T-helper 1 cell treated with Interleukin-12 subunit alpha and Interleukin-12 subunit beta and Interleukin-4 antibody, amounts not matched to agents 30 μg/mL and 1 μg/mL, for 36 hours (primary cell): ENCODE results near the gene ATP4A.
A peak's percentile ranks its signal among the peaks of the same experiment; 100 is the strongest.

Experiments
- H3K27ac Mint-ChIP-seq: one replicate; pipeline ENCODE4 v1.8.0; 2021; ENCODE audit warnings: mild to moderate bottlenecking, mixed read lengths
- H3K27me3 Mint-ChIP-seq: one replicate; pipeline ENCODE4 v1.8.0; 2021; ENCODE audit warnings: low read depth, mixed read lengths
- H3K36me3 Mint-ChIP-seq: one replicate; pipeline ENCODE4 v1.8.0; 2021; ENCODE audit warnings: low read depth, mixed read lengths
- H3K4me1 Mint-ChIP-seq: one replicate; pipeline ENCODE4 v1.8.0; 2021; ENCODE audit warnings: low read depth, mixed read lengths
- H3K4me3 Mint-ChIP-seq: one replicate; pipeline ENCODE4 v1.8.0; 2021; ENCODE audit warnings: mild to moderate bottlenecking, moderate library complexity, mixed read lengths
- H3K9me3 Mint-ChIP-seq: one replicate; pipeline ENCODE4 v1.8.0; 2021; ENCODE audit warnings: mixed read lengths

Gene ATP4A

DNA sequence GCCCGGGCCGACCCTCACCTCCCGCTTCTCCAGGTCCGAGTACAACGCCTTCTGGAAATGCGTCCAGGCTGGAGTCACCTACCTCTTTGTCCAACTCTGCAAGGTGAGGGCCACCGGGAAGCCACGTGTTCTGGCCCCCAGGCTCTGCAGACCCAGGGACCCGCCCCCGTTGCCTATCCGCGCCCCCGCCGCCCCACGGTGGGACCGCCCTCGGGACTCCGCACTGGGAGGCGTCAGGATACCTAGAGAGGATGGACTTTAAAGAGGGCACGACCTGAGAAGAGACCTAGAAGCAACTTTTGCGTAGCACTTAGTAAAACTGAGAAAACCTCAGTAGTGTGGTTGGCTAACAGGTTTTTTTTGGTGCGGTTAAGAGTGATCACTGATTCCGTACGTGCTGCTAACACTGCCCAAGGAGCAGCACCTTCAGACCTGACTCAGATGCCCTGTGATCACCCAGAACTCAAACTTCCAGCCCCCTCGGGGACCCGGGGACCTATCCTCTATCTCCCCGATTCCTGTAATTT lies 17.5 kb downstream of the ATP4A start:
- H3K9me3 Mint-ChIP-seq = no peaks in the 10 kb centered on the region
- peaks cover 7% of the 10 kb centered on the region for H3K36me3 Mint-ChIP-seq
- H3K4me1 Mint-ChIP-seq = peaks cover 22% of the 10 kb centered on the region
- peak overlapping the region; percentile 88 for H3K27ac Mint-ChIP-seq
- H3K4me3 Mint-ChIP-seq = peak overlapping the region; percentile 92
- no peaks in the 10 kb centered on the region for H3K27me3 Mint-ChIP-seq

DNA sequence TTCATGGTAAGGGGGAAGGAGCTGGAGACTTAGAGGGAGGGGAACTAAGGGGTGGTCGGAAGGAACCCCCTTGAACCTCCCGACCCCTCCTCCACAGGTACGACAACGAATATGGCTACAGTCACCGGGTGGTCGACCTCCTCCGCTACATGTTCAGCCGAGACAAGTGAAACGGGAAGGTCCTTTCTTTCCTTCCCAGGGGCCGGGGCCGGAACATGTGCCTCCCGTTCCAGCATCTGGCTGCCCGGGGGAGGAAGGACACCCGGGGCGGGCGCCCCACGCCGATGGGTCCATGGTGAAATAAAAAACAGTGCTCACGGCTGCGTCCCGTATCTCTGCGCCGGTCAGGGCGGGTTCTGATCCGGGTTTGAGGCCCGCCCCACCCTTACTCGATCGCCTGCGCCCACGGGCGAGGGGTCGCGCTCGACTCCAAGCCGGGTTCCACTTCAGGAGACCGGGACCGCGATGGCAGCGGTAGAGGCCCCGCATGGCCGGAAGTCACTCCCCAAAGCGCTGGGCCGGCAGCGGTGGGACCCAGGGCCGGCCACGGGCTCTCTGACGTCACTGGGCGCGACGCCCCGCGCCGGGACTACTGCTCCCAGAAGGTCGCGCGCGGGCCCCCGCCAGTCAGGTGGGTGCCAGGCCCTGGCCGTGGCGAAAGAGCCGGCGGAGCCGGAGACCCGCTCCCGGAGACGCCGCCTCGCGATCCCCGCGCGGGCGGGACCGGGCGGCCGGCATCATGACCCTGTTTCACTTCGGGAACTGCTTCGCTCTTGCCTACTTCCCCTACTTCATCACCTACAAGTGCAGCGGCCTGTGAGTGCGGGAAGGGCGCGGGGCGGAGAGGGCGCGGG lies 18.2 kb downstream of the ATP4A start, which contains the start of gene TMEM147:
Gene TMEM147, plus strand, starts transcription at position 626 of the 854 bp plus-strand sequence. Its CDS starts 114 bp downstream, at position 740.
- H3K27me3 Mint-ChIP-seq = no peaks in the 10 kb centered on the region
- H3K4me1 Mint-ChIP-seq = peaks cover 22% of the 10 kb centered on the region
- H3K36me3 Mint-ChIP-seq = peaks cover 9% of the 10 kb centered on the region
- no peaks in the 10 kb centered on the region for H3K9me3 Mint-ChIP-seq
- H3K27ac Mint-ChIP-seq = peak within 1 kb of the TSS; percentile 88
- peak within 1 kb of the TSS; percentile 92 for H3K4me3 Mint-ChIP-seq

DNA sequence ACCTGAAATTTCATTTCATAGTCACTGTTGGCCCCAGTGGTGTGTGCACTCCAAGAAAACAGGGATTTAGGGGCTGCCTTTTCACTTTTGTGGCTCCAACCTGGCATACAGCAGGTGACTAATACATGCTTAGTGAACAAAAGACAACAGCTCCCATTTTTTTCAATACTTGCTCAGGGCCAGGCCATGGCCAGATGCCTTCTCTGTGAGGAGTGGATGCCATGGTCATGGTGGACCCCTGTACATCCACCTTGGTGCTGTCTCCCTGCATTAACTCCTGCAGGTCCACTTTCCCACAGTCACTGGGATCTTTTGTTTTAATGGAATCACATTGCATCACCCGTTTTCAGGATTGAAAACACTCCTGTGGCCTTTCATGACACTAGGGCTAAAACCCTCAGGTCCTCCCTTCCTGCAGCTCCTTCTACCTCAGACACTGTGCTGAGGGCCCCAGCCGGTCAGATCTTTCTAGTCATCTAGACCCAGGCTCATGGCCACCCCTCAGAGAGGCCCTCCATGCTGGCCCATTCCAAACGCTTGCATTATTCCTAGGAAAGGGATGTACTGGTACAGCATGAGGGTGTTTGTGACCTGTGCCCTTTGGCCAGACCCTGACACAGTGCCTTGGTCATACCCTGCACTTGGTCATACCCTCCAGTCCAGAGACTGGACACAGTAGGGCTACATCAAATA lies 19.2 kb downstream of the ATP4A start:
- H3K36me3 Mint-ChIP-seq = peaks cover 10% of the 10 kb centered on the region
- H3K27me3 Mint-ChIP-seq = no peaks in the 10 kb centered on the region
- H3K27ac Mint-ChIP-seq = no peak overlapping the region
- H3K9me3 Mint-ChIP-seq = no peaks in the 10 kb centered on the region
- peaks cover 22% of the 10 kb centered on the region for H3K4me1 Mint-ChIP-seq
- peak overlapping the region; percentile 85 for H3K4me3 Mint-ChIP-seq

DNA sequence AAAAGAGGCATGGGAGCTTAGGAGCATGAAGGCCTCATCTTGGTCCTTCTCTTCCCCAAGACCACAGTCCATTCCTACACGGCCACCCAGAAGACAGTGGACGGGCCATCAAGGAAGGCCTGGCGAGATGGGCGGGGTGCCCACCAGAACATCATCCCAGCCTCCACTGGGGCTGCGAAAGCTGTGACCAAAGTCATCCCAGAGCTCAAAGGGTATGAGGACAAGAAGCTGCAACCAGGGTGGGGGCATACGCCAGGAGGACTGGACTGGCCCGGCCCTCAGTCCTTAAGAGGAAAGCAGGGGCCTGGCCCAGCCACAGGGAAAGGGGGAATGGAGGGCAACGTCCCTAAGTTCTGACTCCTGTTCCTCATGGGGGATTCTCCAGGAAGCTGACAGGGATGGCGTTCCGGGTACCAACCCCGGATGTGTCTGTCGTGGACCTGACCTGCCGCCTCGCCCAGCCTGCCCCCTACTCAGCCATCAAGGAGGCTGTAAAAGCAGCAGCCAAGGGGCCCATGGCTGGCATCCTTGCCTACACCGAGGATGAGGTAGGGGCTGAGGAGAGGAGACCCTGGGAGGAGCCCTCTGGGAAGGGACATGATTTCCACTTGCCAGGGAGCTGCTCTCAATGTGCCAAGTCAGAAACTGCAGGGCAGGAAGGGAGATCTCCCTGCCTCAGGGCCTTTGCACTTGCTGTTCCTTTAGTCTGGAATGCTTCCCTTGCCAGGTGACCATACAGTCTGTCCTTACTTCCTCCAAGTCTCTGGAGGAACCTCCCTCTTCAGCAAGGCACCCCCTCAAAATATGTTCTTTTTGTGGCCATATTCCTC lies 20.0 kb downstream of the ATP4A start:
- Mint-ChIP-seq H3K36me3 (peaks cover 10% of the 10 kb centered on the region), H3K27me3 (no peaks in the 10 kb centered on the region), H3K27ac (no peak overlapping the region), H3K4me3 (no peak overlapping the region), H3K4me1 (peaks cover 19% of the 10 kb centered on the region), H3K9me3 (no peaks in the 10 kb centered on the region)

DNA sequence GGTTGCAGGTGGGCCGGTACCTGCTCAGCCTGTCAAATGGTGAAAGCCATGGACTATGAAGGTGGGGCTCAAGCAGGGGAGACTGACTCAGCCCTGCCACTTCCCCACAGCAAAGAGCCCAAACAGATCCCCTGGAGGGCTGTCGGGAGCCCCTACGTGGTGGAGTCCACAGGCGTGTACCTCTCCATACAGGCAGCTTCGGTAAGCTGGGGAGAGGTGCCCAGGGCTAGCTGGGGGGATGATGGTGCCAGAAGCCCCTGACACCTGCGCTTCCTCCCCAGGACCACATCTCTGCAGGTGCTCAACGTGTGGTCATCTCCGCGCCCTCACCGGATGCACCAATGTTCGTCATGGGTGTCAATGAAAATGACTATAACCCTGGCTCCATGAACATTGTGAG lies 21.2 kb downstream of the ATP4A start:
- H3K27ac Mint-ChIP-seq = no peak overlapping the region
- no peaks in the 10 kb centered on the region for H3K9me3 Mint-ChIP-seq
- H3K4me1 Mint-ChIP-seq = peaks cover 17% of the 10 kb centered on the region
- H3K36me3 Mint-ChIP-seq = peaks cover 7% of the 10 kb centered on the region
- H3K27me3 Mint-ChIP-seq = no peaks in the 10 kb centered on the region
- no peak overlapping the region for H3K4me3 Mint-ChIP-seq

DNA sequence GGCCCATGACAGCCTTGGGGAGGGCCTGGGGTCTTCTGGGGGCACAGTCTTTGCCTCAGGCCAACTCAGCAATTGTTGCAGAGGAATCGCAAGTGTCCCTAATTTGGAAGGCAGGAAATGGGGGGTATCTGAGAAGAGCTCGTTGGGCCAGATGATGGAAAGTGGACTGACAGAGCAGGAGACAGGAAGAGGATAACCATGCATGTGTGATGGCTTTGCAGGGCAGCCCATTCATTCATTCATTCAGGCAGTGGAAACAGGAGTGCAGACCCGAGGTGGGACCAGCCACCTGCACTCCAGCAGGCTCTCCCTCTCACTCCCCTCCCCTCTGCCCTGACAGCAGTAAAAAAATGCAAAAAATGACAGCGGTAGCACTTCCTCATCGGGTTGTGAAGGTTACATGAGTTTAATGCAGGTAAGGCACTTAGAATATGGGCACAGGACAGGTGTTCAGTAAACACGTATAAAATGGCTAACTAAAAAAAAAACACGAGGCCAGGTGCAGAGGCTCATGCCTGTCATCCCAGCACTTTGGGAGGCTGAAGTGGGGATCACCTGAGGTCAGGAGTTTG lies 23.0 kb downstream of the ATP4A start:
- H3K36me3 Mint-ChIP-seq = peaks cover 2% of the 10 kb centered on the region
- no peak overlapping the region for H3K27ac Mint-ChIP-seq
- H3K4me1 Mint-ChIP-seq = peaks cover 7% of the 10 kb centered on the region
- no peaks in the 10 kb centered on the region for H3K9me3 Mint-ChIP-seq
- no peak overlapping the region for H3K4me3 Mint-ChIP-seq
- no peaks in the 10 kb centered on the region for H3K27me3 Mint-ChIP-seq

DNA sequence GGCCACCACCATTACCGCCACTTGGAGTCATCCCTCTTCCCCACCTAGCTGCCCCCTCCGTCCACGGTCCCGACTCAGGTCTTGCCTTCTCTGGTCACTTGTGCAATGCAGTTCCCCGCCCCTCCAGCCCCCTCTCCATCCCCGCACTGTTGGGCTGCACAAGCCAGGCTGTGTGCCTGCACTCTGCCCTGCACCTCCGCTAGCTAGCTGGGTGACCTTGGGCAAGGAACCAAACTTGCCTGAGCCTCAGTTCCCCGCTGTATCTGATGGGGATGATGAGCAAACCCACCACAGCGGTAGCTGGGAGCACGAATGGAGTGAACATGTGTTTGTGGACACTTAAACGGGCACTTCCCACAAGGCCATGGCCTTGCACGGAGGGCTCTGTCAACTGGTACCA lies 23.6 kb downstream of the ATP4A start:
- Mint-ChIP-seq H3K27me3 (no peaks in the 10 kb centered on the region), H3K4me3 (no peak overlapping the region), H3K27ac (no peak overlapping the region), H3K9me3 (no peaks in the 10 kb centered on the region), H3K4me1 (peaks cover 6% of the 10 kb centered on the region), H3K36me3 (peaks cover 2% of the 10 kb centered on the region)

DNA sequence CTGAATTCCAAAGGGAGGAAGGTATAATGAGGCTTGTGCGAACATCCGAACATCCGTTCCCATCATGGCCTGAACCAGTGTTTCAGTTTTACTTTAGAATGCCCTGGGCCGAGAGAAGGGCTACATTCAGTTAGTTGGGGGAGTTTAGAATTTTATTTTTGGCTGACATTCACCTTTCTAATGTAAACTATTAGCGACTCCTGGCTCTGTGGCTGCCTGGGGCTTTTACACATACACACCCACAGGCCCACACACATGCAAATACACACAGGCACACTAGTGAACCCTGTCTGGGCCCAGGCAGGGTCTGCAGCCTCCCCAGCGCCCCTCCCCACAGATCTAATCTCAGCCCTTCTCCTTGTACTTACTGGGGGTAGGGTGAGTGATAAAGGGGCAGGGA lies 24.1 kb downstream of the ATP4A start:
- Mint-ChIP-seq H3K27ac (no peak overlapping the region), H3K9me3 (no peaks in the 10 kb centered on the region), H3K27me3 (no peaks in the 10 kb centered on the region), H3K4me3 (no peak overlapping the region), H3K36me3 (peaks cover 2% of the 10 kb centered on the region), H3K4me1 (peaks cover 2% of the 10 kb centered on the region)

DNA sequence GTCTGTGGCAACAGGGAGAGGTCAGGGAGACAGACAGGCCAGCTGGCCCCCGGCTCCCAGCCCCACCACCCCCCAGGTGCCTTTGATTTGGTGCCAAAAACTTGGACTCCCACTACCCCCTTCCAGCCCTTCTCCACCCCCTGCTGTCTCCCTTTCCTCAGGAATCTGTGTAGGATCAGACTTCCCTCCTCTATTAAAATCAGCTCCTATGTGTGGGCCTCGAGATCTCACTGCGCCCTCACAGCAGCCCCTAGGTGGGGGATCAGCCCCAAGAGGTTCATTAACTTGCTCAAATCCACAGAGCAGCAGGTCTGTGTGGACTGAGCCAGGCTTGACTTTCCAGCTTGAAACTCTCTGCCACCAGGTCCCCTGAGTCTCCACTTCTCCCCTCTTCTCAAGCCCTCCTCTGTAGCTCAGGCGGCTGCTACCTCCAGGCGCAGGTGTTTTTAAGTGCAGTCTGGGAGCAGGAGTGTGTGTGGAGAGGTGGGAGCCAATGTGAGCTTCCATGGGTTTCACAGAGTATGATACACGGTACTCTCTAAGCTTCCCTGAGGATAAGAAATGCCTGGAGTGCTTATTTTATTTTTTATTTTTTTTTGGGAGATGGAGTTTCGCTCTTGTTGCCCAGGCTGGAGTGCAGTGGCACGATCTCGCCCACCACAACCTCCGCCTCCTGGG lies 28.5 kb downstream of the ATP4A start:
- no peaks in the 10 kb centered on the region for H3K9me3 Mint-ChIP-seq
- H3K27me3 Mint-ChIP-seq = peaks cover 21% of the 10 kb centered on the region
- H3K36me3 Mint-ChIP-seq = no peaks in the 10 kb centered on the region
- H3K4me1 Mint-ChIP-seq = peaks cover 8% of the 10 kb centered on the region
- no peak overlapping the region for H3K4me3 Mint-ChIP-seq
- no peak overlapping the region for H3K27ac Mint-ChIP-seq

DNA sequence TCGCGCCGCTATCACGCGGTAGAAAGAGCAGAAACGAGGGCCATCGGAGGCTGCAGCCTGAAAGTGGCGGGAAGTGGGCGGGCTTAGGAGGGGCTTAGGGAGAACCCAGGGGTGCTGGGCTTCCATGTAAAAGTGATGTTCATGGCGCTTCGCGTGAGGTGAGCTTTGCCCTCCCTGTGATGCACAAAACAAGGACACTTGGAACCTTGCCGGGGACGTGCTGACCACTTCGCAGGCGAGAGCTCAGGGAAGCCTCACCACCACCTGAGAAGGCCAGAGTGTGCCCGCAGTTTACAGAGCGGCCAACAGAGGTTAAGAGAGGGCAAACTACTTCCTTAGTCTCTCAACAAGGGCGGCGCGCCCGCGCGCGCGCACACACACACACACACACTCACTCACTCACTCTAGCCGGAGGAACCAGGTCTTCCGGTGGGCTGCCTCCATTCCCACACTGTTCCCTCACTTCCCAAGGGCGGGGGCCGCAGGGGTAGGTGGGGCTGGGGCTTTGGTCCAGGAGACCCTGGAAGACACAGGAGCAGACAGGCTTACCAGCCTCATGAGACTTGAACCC lies 29.6 kb downstream of the ATP4A start:
- H3K27ac Mint-ChIP-seq = no peak overlapping the region
- peak overlapping the region; percentile 65 for H3K4me3 Mint-ChIP-seq
- no peaks in the 10 kb centered on the region for H3K9me3 Mint-ChIP-seq
- peaks cover 8% of the 10 kb centered on the region for H3K4me1 Mint-ChIP-seq
- H3K36me3 Mint-ChIP-seq = no peaks in the 10 kb centered on the region
- H3K27me3 Mint-ChIP-seq = peaks cover 27% of the 10 kb centered on the region

DNA sequence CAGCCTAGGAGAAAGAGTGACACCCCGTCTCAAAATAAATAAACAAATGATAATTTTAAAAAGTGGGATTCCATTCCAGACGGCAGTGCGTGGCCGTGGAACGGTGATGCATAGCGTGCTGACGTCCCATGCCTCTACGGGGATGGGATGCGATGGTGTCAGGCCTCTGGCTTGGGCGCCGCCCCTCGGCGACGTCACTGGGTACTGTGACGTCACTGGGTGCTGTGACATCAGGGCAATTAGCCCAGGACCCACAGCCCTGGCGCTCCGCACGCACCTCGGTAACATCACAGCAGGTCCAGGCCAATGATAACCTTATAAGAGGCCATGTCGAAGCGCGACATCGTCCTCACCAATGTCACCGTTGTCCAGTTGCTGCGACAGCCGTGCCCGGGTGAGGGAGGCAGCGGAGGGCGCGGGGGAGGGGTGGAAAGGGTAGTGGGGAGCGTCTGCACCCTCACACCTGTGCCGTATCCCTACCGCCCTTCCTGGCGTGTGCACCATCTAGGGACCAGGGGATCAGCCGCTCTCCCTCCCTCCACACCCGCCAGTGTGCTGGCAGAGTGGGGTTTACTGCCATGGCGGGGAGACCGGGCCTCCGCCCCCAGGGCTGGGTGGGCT lies 30.1 kb downstream of the ATP4A start, which contains the start of gene GAPDHS:
Gene GAPDHS, plus strand, starts transcription at position 256 of the 621 bp plus-strand sequence. Its CDS starts 72 bp downstream, at position 328.
- Mint-ChIP-seq H3K27me3 (peaks cover 33% of the 10 kb centered on the region), H3K27ac (no peak within 1 kb of the TSS), H3K36me3 (no peaks in the 10 kb centered on the region), H3K9me3 (no peaks in the 10 kb centered on the region), H3K4me1 (peaks cover 8% of the 10 kb centered on the region), H3K4me3 (peak within 1 kb of the TSS; percentile 65)

DNA sequence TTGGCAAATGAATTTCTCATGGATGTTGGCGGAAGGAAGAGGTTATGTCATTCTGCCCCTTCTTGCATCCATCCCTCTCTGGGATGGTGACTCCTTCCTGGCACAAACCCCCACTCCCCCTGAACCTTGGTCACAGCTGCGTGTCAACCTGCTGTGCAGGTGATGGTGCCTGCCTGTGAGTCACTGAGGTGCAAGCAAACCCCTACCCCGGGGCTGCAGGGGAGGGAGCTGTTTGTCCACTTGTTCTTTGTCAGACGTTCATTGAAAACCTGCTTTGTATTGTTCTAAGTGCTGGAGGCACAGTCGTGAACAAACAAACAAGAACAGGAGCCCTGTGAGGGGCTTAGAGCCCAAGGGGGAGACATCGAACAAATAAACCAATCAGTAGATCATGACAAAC lies 32.2 kb downstream of the ATP4A start:
- Mint-ChIP-seq H3K27ac (no peak overlapping the region), H3K9me3 (no peaks in the 10 kb centered on the region), H3K4me1 (peaks cover 8% of the 10 kb centered on the region), H3K4me3 (no peak overlapping the region), H3K36me3 (no peaks in the 10 kb centered on the region), H3K27me3 (peaks cover 38% of the 10 kb centered on the region)
